Liver (tissue), 3 donors: Measurements from ENCODE around the gene BGLAP.

Experiments
- RAD21 ChIP-seq, 2 donors: IDR thresholded peaks; 2 replicates each; pipeline ENCODE4 v1.6.1; 2016; ENCODE audit warnings: antibody characterized with exemption in 2 of 2, mild to moderate bottlenecking in 2 of 2
- TAF1 ChIP-seq: conservative IDR thresholded peaks from 2 replicates; pipeline ENCODE4 v1.6.1; 2016; ENCODE audit warnings: antibody characterized with exemption, mild to moderate bottlenecking
- YY1 ChIP-seq: IDR thresholded peaks from 2 replicates; pipeline ENCODE4 v1.6.1; 2016; ENCODE audit warnings: antibody characterized with exemption, mild to moderate bottlenecking
- TF ChIP-seq, protein P1 (sequence below): fragments of 150-350 bp; IDR thresholded peaks from 2 replicates; pipeline ENCODE4 v1.5.1; 2017; ENCODE audit warnings: improper control_type of control experiment, low read depth, low read length; ENCODE audit not compliant: missing input control
- TF ChIP-seq, protein P2 (sequence below): IDR thresholded peaks from 2 replicates; pipeline ENCODE4 v1.6.1; 2016; ENCODE audit warnings: antibody characterized with exemption, mild to moderate bottlenecking
- TF ChIP-seq, protein P3 (sequence below): IDR thresholded peaks from 2 replicates; pipeline ENCODE4 v1.6.1; 2016; ENCODE audit warnings: antibody characterized with exemption
- TF ChIP-seq, protein P4 (sequence below): IDR thresholded peaks from 2 replicates; pipeline ENCODE4 v1.6.1; 2016; ENCODE audit warnings: antibody characterized with exemption
- donor health status: healthy.
- donor health status: healthy.

DNA sequence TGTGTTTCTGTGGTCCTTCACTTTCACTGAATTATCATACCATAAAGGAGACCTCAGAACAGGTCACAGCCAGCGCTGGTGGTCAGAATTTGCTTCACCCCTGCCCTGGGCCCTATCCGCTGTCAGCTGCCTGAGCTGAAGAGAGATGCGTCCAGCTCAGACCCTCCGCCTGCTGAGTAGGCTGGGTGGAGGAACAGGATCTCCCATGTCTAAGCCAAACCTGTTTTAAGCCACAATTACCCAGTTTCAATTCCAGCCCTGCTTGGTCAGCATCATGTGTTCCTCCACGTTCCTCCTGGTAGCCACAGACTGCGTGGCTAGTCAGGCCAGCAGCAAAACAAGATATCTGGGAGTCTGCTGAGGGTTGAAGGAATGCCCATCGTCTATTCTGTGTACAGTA is 13.5 kb upstream of the BGLAP start:
- TF ChIP-seq RAD21 (IDR thresholded peaks at IDR 0.05) (no peak), TAF1 (no peak), YY1 (no peak)
- TF ChIP-seq, protein P1, sequence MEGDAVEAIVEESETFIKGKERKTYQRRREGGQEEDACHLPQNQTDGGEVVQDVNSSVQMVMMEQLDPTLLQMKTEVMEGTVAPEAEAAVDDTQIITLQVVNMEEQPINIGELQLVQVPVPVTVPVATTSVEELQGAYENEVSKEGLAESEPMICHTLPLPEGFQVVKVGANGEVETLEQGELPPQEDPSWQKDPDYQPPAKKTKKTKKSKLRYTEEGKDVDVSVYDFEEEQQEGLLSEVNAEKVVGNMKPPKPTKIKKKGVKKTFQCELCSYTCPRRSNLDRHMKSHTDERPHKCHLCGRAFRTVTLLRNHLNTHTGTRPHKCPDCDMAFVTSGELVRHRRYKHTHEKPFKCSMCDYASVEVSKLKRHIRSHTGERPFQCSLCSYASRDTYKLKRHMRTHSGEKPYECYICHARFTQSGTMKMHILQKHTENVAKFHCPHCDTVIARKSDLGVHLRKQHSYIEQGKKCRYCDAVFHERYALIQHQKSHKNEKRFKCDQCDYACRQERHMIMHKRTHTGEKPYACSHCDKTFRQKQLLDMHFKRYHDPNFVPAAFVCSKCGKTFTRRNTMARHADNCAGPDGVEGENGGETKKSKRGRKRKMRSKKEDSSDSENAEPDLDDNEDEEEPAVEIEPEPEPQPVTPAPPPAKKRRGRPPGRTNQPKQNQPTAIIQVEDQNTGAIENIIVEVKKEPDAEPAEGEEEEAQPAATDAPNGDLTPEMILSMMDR: no peak
- TF ChIP-seq, protein P2, sequence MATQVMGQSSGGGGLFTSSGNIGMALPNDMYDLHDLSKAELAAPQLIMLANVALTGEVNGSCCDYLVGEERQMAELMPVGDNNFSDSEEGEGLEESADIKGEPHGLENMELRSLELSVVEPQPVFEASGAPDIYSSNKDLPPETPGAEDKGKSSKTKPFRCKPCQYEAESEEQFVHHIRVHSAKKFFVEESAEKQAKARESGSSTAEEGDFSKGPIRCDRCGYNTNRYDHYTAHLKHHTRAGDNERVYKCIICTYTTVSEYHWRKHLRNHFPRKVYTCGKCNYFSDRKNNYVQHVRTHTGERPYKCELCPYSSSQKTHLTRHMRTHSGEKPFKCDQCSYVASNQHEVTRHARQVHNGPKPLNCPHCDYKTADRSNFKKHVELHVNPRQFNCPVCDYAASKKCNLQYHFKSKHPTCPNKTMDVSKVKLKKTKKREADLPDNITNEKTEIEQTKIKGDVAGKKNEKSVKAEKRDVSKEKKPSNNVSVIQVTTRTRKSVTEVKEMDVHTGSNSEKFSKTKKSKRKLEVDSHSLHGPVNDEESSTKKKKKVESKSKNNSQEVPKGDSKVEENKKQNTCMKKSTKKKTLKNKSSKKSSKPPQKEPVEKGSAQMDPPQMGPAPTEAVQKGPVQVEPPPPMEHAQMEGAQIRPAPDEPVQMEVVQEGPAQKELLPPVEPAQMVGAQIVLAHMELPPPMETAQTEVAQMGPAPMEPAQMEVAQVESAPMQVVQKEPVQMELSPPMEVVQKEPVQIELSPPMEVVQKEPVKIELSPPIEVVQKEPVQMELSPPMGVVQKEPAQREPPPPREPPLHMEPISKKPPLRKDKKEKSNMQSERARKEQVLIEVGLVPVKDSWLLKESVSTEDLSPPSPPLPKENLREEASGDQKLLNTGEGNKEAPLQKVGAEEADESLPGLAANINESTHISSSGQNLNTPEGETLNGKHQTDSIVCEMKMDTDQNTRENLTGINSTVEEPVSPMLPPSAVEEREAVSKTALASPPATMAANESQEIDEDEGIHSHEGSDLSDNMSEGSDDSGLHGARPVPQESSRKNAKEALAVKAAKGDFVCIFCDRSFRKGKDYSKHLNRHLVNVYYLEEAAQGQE: no peak
- TF ChIP-seq, protein P3, sequence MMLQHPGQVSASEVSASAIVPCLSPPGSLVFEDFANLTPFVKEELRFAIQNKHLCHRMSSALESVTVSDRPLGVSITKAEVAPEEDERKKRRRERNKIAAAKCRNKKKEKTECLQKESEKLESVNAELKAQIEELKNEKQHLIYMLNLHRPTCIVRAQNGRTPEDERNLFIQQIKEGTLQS: no peak
- TF ChIP-seq, protein P4, sequence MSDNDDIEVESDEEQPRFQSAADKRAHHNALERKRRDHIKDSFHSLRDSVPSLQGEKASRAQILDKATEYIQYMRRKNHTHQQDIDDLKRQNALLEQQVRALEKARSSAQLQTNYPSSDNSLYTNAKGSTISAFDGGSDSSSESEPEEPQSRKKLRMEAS: no peak
